ENCODE measurements around the gene CTAGE6.

DNA sequence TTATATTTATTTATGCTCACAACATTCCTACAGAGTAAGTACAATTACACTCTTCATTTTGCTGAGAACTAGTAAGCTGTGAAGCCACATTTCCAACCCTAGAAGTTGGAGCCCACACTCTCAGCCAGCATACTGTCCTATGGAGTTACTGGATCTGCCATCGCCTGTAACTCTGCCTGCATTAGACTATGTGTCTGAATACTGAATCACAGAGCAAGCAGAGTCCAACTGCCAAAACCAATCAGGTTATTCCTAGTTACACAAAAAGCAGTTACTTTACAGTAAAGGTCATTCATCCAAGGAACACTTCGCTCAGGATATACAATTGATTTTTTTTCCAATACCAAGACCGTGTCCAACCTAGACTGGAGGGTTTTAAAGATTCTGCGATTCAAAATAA lies 21.5 kb downstream of the CTAGE6 start:
- TF ChIP-seq, protein P1, sequence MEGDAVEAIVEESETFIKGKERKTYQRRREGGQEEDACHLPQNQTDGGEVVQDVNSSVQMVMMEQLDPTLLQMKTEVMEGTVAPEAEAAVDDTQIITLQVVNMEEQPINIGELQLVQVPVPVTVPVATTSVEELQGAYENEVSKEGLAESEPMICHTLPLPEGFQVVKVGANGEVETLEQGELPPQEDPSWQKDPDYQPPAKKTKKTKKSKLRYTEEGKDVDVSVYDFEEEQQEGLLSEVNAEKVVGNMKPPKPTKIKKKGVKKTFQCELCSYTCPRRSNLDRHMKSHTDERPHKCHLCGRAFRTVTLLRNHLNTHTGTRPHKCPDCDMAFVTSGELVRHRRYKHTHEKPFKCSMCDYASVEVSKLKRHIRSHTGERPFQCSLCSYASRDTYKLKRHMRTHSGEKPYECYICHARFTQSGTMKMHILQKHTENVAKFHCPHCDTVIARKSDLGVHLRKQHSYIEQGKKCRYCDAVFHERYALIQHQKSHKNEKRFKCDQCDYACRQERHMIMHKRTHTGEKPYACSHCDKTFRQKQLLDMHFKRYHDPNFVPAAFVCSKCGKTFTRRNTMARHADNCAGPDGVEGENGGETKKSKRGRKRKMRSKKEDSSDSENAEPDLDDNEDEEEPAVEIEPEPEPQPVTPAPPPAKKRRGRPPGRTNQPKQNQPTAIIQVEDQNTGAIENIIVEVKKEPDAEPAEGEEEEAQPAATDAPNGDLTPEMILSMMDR (IDR thresholded peaks at IDR 0.05; ENCODE audit: poor library complexity) = no peak
- TF ChIP-seq EZH2phosphoT487 (IDR thresholded peaks at IDR 0.05; ENCODE audit: low read depth, severe bottlenecking, unreplicated experiment) (no peak), EZH2 (IDR thresholded peaks at IDR 0.05; ENCODE audit: borderline replicate concordance) (no peak)

All from hepatocyte (in vitro differentiated cells).